KMS-11 (cell line): ENCODE data around the gene ULK2.

Source experiments
- H2AFZ ChIP-seq: fragments of 200-600 bp; sonication (generic); 2 replicates; pipeline ENCODE4 v1.6.1; 2016; ENCODE audit warnings: antibody characterized with exemption, mixed run types, low read depth
- H3K27ac ChIP-seq: fragments of 200-600 bp; sonication (generic); 2 replicates; pipeline ENCODE4 v1.6.1; 2016; ENCODE audit warnings: mild to moderate bottlenecking, mixed run types
- H3K27me3 ChIP-seq: fragments of 200-600 bp; sonication (generic); 2 replicates; pipeline ENCODE4 v1.6.1; 2017; ENCODE audit warnings: mild to moderate bottlenecking, low read depth, mixed run types, moderate library complexity; ENCODE audit not compliant: insufficient read depth
- H3K36me3 ChIP-seq: fragments of 200-600 bp; sonication (generic); 2 replicates; pipeline ENCODE4 v1.6.1; 2017; ENCODE audit warnings: mild to moderate bottlenecking, mixed run types; ENCODE audit not compliant: insufficient read depth
- H3K4me1 ChIP-seq: fragments of 200-600 bp; sonication (generic); 2 replicates; pipeline ENCODE4 v1.6.1; 2016; ENCODE audit warnings: mild to moderate bottlenecking, low read depth, mixed run types; ENCODE audit not compliant: poor library complexity, severe bottlenecking
- H3K4me2 ChIP-seq: fragments of 200-600 bp; sonication (generic); 2 replicates; pipeline ENCODE4 v1.7.0; 2016; ENCODE audit warnings: mild to moderate bottlenecking, mixed run types
- H3K4me3 ChIP-seq: fragments of 200-600 bp; sonication (generic); IDR thresholded peaks from 2 replicates; pipeline ENCODE4 v1.6.1; 2017; ENCODE audit warnings: low read depth, low read length, mixed read lengths; ENCODE audit not compliant: insufficient read depth
- H3K79me2 ChIP-seq: fragments of 200-600 bp; sonication (generic); 2 replicates; pipeline ENCODE4 v1.6.1; 2016; ENCODE audit warnings: low read depth, mixed run types; ENCODE audit not compliant: insufficient read depth
- H3K9ac ChIP-seq: fragments of 200-600 bp; sonication (generic); 2 replicates; pipeline ENCODE4 v1.6.1; 2016; ENCODE audit warnings: mild to moderate bottlenecking, mixed run types
- H4K20me1 ChIP-seq: fragments of 200-600 bp; sonication (generic); 2 replicates; pipeline ENCODE4 v1.6.1; 2016; ENCODE audit warnings: mild to moderate bottlenecking, mixed run types; ENCODE audit not compliant: insufficient read depth
- CTCF ChIP-seq: fragments of 200-600 bp; sonication (generic); conservative IDR thresholded peaks from 2 replicates; pipeline ENCODE4 v1.6.1; 2017; ENCODE audit warnings: low read depth, mild to moderate bottlenecking, antibody characterized with exemption, low read length, moderate library complexity, mixed read lengths

ULK2 gene

DNA sequence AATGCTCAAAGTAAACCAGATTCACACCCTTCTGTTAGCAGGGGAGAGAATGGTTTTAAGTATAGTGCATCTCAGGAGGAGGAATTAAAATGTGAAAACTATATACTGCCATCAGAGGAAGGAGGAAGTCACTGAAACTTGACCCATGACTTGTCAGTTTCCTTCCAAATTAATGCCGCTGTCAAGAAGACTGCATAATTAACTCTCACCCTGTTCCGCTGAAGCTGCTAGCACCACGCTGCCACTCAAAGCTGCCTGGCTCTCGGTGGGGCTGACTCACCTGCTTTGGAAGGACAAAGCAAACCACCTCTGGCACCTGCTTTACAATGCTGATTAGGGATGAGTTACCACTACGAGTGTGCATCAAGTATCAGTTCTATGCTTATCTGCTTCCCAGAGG is 37.8 kb upstream of the ULK2 start:
- no peak overlapping the region for H3K27ac ChIP-seq
- peaks cover 3% of the 10 kb centered on the region; the same call in 1 of the 2 replicates for H3K36me3 ChIP-seq
- no peak overlapping the region for H3K4me3 ChIP-seq

GRCh38 chr17:19904924-19905323 is 37.2 kb upstream of the ULK2 start:
- H3K4me3 ChIP-seq, result no peak overlapping the region
- no peaks in the 10 kb centered on the region for H3K79me2 ChIP-seq
- no peaks in the 10 kb centered on the region for H3K27me3 ChIP-seq
- H3K4me2 ChIP-seq, result no peak overlapping the region
- peaks cover 3% of the 10 kb centered on the region; the same call in 1 of the 2 replicates for H3K36me3 ChIP-seq
- H4K20me1 ChIP-seq, result no peaks in the 10 kb centered on the region
- no peak for TF ChIP-seq CTCF
- H3K9ac ChIP-seq, result no peak overlapping the region
- no peak overlapping the region for H3K27ac ChIP-seq
- no peaks in the 10 kb centered on the region for H3K4me1 ChIP-seq
- no peak overlapping the region for H2AFZ ChIP-seq

More for the DNA sequence above, 37.8 kb upstream of the ULK2 start:
- H4K20me1 ChIP-seq, result no peaks in the 10 kb centered on the region
- no peak overlapping the region for H3K4me2 ChIP-seq
- no peaks in the 10 kb centered on the region for H3K79me2 ChIP-seq
- H2AFZ ChIP-seq, result no peak overlapping the region
- H3K27me3 ChIP-seq, result no peaks in the 10 kb centered on the region
- TF ChIP-seq CTCF, result no peak
- no peak overlapping the region for H3K9ac ChIP-seq
- no peaks in the 10 kb centered on the region for H3K4me1 ChIP-seq

DNA sequence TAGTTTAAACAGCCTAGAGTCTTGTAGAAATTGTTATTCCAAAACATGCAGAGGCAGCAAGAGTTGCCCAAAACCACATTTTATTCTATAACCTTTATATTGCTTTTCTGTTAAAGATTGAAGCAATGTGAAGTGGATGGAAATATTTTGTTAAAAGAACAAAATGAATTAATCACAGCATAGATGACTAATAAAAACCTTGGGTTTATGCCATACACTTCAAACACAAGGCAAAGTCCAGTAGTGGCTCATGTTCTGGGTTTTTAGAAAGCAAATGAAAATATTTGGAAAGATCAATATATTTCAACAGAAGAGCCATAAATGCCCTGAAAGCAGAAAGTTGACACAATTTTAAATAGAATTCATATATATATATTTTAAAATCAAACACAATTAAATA is 36.7 kb upstream of the ULK2 start:
- no peaks in the 10 kb centered on the region for H4K20me1 ChIP-seq
- TF ChIP-seq CTCF, result no peak
- no peaks in the 10 kb centered on the region for H3K27me3 ChIP-seq
- H3K4me1 ChIP-seq, result no peaks in the 10 kb centered on the region
- H3K27ac ChIP-seq, result no peak overlapping the region
- H3K79me2 ChIP-seq, result no peaks in the 10 kb centered on the region
- H2AFZ ChIP-seq, result no peak overlapping the region
- no peak overlapping the region for H3K4me2 ChIP-seq
- H3K9ac ChIP-seq, result no peak overlapping the region
- no peak overlapping the region for H3K4me3 ChIP-seq
- H3K36me3 ChIP-seq, result peaks cover 3% of the 10 kb centered on the region; the same call in 1 of the 2 replicates

DNA sequence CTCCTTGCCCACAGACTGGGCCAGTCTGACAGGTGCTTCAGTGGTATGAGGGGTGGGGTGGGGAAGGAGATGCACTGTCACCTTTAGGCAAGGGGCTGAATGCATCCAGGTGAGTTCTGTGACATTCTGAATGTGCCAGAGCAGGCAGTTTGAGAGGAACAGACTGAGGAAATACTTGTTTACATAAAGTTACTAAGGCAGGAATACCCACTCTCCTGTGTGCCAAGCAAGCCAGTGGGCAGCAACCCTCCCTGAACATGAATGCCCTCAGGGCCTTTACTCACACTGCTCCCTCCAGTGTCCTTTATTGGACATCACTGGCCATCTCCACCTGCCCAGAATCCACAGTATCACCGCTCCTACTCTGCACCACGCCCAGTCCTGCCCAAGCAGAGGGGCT is 33.1 kb upstream of the ULK2 start:
- no peak overlapping the region for H3K27ac ChIP-seq
- H3K36me3 ChIP-seq, result peaks cover 3% of the 10 kb centered on the region; the same call in 1 of the 2 replicates
- H3K27me3 ChIP-seq, result no peaks in the 10 kb centered on the region
- H4K20me1 ChIP-seq, result no peaks in the 10 kb centered on the region
- no peak for TF ChIP-seq CTCF
- H3K4me1 ChIP-seq, result no peaks in the 10 kb centered on the region
- H3K9ac ChIP-seq, result no peak overlapping the region
- no peak overlapping the region for H3K4me3 ChIP-seq
- no peak overlapping the region for H2AFZ ChIP-seq
- no peaks in the 10 kb centered on the region for H3K79me2 ChIP-seq
- H3K4me2 ChIP-seq, result no peak overlapping the region
